ENCODE measurements around the gene PRDM16.

GRCh38 chr1:3443807-3444206, 374.8 kb downstream of the PRDM16 start:
- TF ChIP-seq EZH2 (IDR thresholded peaks at IDR 0.05; ENCODE audit: low read length, unreplicated experiment): no peak
- TF ChIP-seq, protein P1, sequence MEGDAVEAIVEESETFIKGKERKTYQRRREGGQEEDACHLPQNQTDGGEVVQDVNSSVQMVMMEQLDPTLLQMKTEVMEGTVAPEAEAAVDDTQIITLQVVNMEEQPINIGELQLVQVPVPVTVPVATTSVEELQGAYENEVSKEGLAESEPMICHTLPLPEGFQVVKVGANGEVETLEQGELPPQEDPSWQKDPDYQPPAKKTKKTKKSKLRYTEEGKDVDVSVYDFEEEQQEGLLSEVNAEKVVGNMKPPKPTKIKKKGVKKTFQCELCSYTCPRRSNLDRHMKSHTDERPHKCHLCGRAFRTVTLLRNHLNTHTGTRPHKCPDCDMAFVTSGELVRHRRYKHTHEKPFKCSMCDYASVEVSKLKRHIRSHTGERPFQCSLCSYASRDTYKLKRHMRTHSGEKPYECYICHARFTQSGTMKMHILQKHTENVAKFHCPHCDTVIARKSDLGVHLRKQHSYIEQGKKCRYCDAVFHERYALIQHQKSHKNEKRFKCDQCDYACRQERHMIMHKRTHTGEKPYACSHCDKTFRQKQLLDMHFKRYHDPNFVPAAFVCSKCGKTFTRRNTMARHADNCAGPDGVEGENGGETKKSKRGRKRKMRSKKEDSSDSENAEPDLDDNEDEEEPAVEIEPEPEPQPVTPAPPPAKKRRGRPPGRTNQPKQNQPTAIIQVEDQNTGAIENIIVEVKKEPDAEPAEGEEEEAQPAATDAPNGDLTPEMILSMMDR (conservative IDR thresholded peaks at IDR 0.05; ENCODE audit: low read depth, low read length): no peak
